Ovary (tissue), 9 donors: ENCODE results near the gene STK32C. TPM values are rescaled to one million over a fixed set of nuclear protein-coding genes. Genes with fewer than 3 reads are reported as not detected.

ENCODE experiments used
- DNase-seq, 5 donors: peaks; one replicate each; pipeline ENCODE4 v3.0.0-alpha.2; 2019 to 2020
- H3K27ac ChIP-seq, 2 donors: fragments of 200-600 bp; one replicate each; pipeline versions ENCODE4 v1.5.1 to v1.8.0; 2019 to 2022
- H3K27me3 ChIP-seq: fragments of 200-600 bp; one replicate; pipeline ENCODE4 v1.8.0; 2022
- H3K36me3 ChIP-seq: fragments of 200-600 bp; sonication (generic); one replicate; pipeline ENCODE4 v1.5.1; 2019
- H3K4me1 ChIP-seq: one replicate; pipeline ENCODE4 v1.8.1; 2013; ENCODE audit warnings: mild to moderate bottlenecking, moderate library complexity; ENCODE audit not compliant: insufficient read depth
- H3K4me3 ChIP-seq: fragments of 200-600 bp; sonication (generic); one replicate; pipeline ENCODE4 v1.5.1; 2017
- H3K9me3 ChIP-seq, 2 donors: fragments of 200-600 bp in 1 of 2; sonication (generic) in 1 of 2; one replicate each; pipeline versions ENCODE4 v1.5.1 to v1.8.1; 2013 to 2019; ENCODE audit warnings: mild to moderate bottlenecking in 1 of 2, moderate library complexity in 1 of 2
- CTCF ChIP-seq, 3 donors: fragments of 450-650 bp in 2 of 3; fragments of 200-600 bp in 1 of 3; IDR thresholded peaks; one replicate each; pipeline versions ENCODE4 v1.5.1 to v1.8.0; 2016 to 2022; ENCODE audit warnings: antibody characterized with exemption in 3 of 3, mild to moderate bottlenecking in 1 of 3
- EP300 ChIP-seq: sonication (generic); formaldehyde crosslinking; IDR thresholded peaks from one replicate; pipeline ENCODE4 v1.6.1; 2017; ENCODE audit warnings: antibody characterized with exemption
- POLR2A ChIP-seq: fragments of 450-650 bp; IDR thresholded peaks from one replicate; pipeline ENCODE4 v1.6.1; 2017; ENCODE audit warnings: antibody characterized with exemption, mild to moderate bottlenecking, moderate library complexity
- WGBS, 3 donors: extraction: QIAGEN DNeasy Blood & Tissue Kit in 1 of 3; methylation state at CpG; one replicate each; pipeline versions ENCODE4 v1.1.5 to v1.1.7; 2013 to 2017; 5-methylcytosine and 5-hydroxymethylcytosine counted together
- intact Hi-C, 4 donors: fragments of 100-400 bp; cut with DNase I; formaldehyde crosslinking; loops; one replicate each; pipeline versions ENCODE4 v1.11.0 to v1.15.1; 2022 to 2023
- polyA plus RNA-seq, 2 donors: library from polyadenylated mRNA; stranded (reverse); fragments of 200-250 nt in 1 of 2; fragments of 350-450 nt in 1 of 2; fragmentation: Illumina TruSeq in 1 of 2; extraction: RNeasy Lipid Tissue Mini Kit (QIAGEN cat#74804) in 1 of 2; gene quantifications; one replicate each; pipeline ENCODE4 v1.2.3, GENCODE V29; 2013 to 2014
- total RNA-seq, 7 donors: library from RNA; depleted of rRNA in 2 of 7; stranded (reverse); fragments of >200 nt in 2 of 7; fragmentation: NEBNext Ultra II Directional in 3 of 7; extraction: Animal tissue kit (Norgen Biotek cat#: 25700) in 3 of 7; gene quantifications; one replicate each; pipeline versions ENCODE4 v1.1.0 to v1.2.4, GENCODE V29; 2016 to 2023
- donor health status: DM: no; HTN: no; CAD: no; lungs with moderate emphysema.
- donor health status: DM: no; HTN: no; CAD: no.
- donor health status: Bipolar disorder and iron deficiency.
- donor health status: DM: yes; HTN: yes; CAD: no.
- donor health status: DM: no; HTN: no; CAD: no.
- donor health status: DM: yes; HTN: yes; CAD: no.

Gene STK32C
- total and polyA plus RNA-seq, 9 donors = 2.6 to 13.8 (median 8.8) TPM

GRCh38 chr10:132166216-132166950 lies 141.4 kb downstream of the STK32C start:
- H3K9me3 ChIP-seq = no peaks in the 10 kb centered on the region
- TF ChIP-seq POLR2A = no peak
- TF ChIP-seq CTCF (IDR thresholded peaks at IDR 0.05) = no peak
- no peak for TF ChIP-seq EP300
- intact Hi-C loops = no loop called here
- WGBS, 3 donors = 88 to 91% (median 89%) methylated on average over 23 of the region's 23 CpGs
- H3K36me3 ChIP-seq = no peaks in the 10 kb centered on the region
- H3K27ac ChIP-seq = no peak overlapping the region
- H3K27me3 ChIP-seq = no peaks in the 10 kb centered on the region
- peak in 1 of 5 donors; percentile 17 for DNase-seq
- H3K4me3 ChIP-seq = no peak overlapping the region
- H3K4me1 ChIP-seq = no peaks in the 10 kb centered on the region

- Histone ChIP-seq H3K4me3 (no peak overlapping the region), H3K36me3 (no peaks in the 10 kb centered on the region), H3K27ac (no peak overlapping the region), H3K9me3 (no peaks in the 10 kb centered on the region), H3K27me3 (no peaks in the 10 kb centered on the region), H3K4me1 (no peaks in the 10 kb centered on the region)
- no peak for TF ChIP-seq POLR2A
- TF ChIP-seq EP300 = no peak
- TF ChIP-seq CTCF (IDR thresholded peaks at IDR 0.05) = no peak
- DNase-seq = peak in 1 of 5 donors; percentile 28
- WGBS, 3 donors = 86 to 90% (median 89%) methylated on average over 21 of the region's 21 CpGs
- intact Hi-C loops = no loop called here
Measured at GRCh38 chr10:132165416-132165980, 142.3 kb downstream of the STK32C start.

GRCh38 chr10:132164761-132165278 lies 142.9 kb downstream of the STK32C start:
- WGBS, 3 donors = 74 to 77% (median 74%) methylated on average over 17 to 20 of the region's 20 CpGs
- Histone ChIP-seq H3K9me3 (no peaks in the 10 kb centered on the region), H3K4me3 (no peak overlapping the region), H3K27me3 (no peaks in the 10 kb centered on the region), H3K4me1 (no peaks in the 10 kb centered on the region), H3K27ac (no peak overlapping the region), H3K36me3 (no peaks in the 10 kb centered on the region)
- TF ChIP-seq POLR2A (no peak), EP300 (no peak), CTCF (IDR thresholded peaks at IDR 0.05) (no peak)
- DNase-seq = peak in 1 of 5 donors; percentile 23
- intact Hi-C loops = no loop called here

GRCh38 chr10:132163826-132164515 lies 143.8 kb downstream of the STK32C start:
- 82 to 88% (median 88%) methylated on average over 17 of the region's 17 CpGs for WGBS, 3 donors
- no peak overlapping the region for H3K4me3 ChIP-seq
- H3K9me3 ChIP-seq = no peaks in the 10 kb centered on the region
- H3K27ac ChIP-seq = no peak overlapping the region
- peak in 1 of 5 donors; percentile 21 for DNase-seq
- no peak for TF ChIP-seq EP300
- TF ChIP-seq POLR2A = no peak
- TF ChIP-seq CTCF (IDR thresholded peaks at IDR 0.05) = no peak
- no peaks in the 10 kb centered on the region for H3K27me3 ChIP-seq
- no peaks in the 10 kb centered on the region for H3K36me3 ChIP-seq
- intact Hi-C loops = no loop called here
- no peaks in the 10 kb centered on the region for H3K4me1 ChIP-seq
